A673 (cell line): ENCODE data around the gene MARCO. TPM values are rescaled to one million over a fixed set of nuclear protein-coding genes. Genes with fewer than 3 reads are reported as not detected.

Experiments
- BruUV-seq: library from RNA; stranded (reverse); fragments of 400-500 nt; replicated peaks from 2 replicates; lab custom pipeline; 2021; lab: Mats Ljungman, UMichigan
- CTCF ChIA-PET: fragments of 300-600 bp; sonication (Branson Sonifier 250); formaldehyde crosslinking; loops from one replicate; lab custom pipeline; 2022; ENCODE audit warnings: antibody characterized with exemption; lab: Charles Lee
- POLR2A ChIA-PET: fragments of 300-600 bp; sonication (Branson Sonifier 250); formaldehyde crosslinking; loops from one replicate; lab custom pipeline; 2022; ENCODE audit warnings: antibody characterized with exemption; ENCODE audit not compliant: low non-redundant PET; lab: Charles Lee
- DNase-seq: peaks from one replicate; pipeline ENCODE4 v3.0.0-alpha.2; 2015; ENCODE audit warnings: low spot score
- H3K27ac ChIP-seq: fragments of 200-600 bp; sonication (generic); 2 replicates; pipeline ENCODE4 v1.5.1; 2016; ENCODE audit warnings: mixed run types, low read depth, mild to moderate bottlenecking, mixed read lengths, antibody characterized with exemption, low read length; ENCODE audit not compliant: poor library complexity, severe bottlenecking
- H3K27me3 ChIP-seq: fragments of 200-600 bp; sonication (generic); replicated peaks from 2 replicates; pipeline ENCODE4 v1.6.1; 2017; ENCODE audit warnings: mixed run types, low read depth, mild to moderate bottlenecking, mixed read lengths, antibody characterized with exemption, low read length; ENCODE audit not compliant: insufficient read depth, poor library complexity
- H3K36me3 ChIP-seq: fragments of 200-600 bp; sonication (generic); 2 replicates; pipeline ENCODE4 v1.6.1; 2016; ENCODE audit warnings: mixed run types, mild to moderate bottlenecking, mixed read lengths, antibody characterized with exemption, low read length; ENCODE audit not compliant: insufficient read depth, poor library complexity, severe bottlenecking
- H3K4me1 ChIP-seq: fragments of 200-600 bp; sonication (generic); 2 replicates; pipeline ENCODE4 v1.6.1; 2017; ENCODE audit warnings: mixed run types, mild to moderate bottlenecking, mixed read lengths, antibody characterized with exemption, low read length; ENCODE audit not compliant: insufficient read depth, poor library complexity, severe bottlenecking
- H3K4me3 ChIP-seq: fragments of 200-600 bp; sonication (generic); 2 replicates; pipeline ENCODE4 v1.5.1; 2016; ENCODE audit warnings: low read depth, mixed run types, mild to moderate bottlenecking, mixed read lengths, low read length; ENCODE audit not compliant: poor library complexity, severe bottlenecking
- H3K9me3 ChIP-seq: fragments of 200-600 bp; sonication (generic); 2 replicates; pipeline ENCODE4 v1.6.1; 2016; ENCODE audit warnings: mixed run types, low read depth, mild to moderate bottlenecking, mixed read lengths, antibody characterized with exemption, low read length; ENCODE audit not compliant: poor library complexity, severe bottlenecking
- CTCF ChIP-seq: fragments of 300-800, 200-600 bp; sonication (generic); conservative IDR thresholded peaks from 2 replicates; pipeline ENCODE4 v1.5.1; 2017; ENCODE audit warnings: low read depth, mild to moderate bottlenecking, antibody characterized with exemption, low read length, moderate library complexity, mixed read lengths
- EZH2 ChIP-seq: fragments of 200-600 bp; sonication (generic); IDR thresholded peaks from 2 replicates; pipeline ENCODE4 v1.6.1; 2017; ENCODE audit warnings: borderline replicate concordance, low read depth, mild to moderate bottlenecking, mixed read lengths, antibody characterized with exemption, low read length; ENCODE audit not compliant: poor library complexity, severe bottlenecking
- intact Hi-C: fragments of 100-400 bp; cut with micrococcal nuclease; formaldehyde crosslinking; loops from one replicate; pipeline ENCODE4 v1.10.0; 2022; ENCODE audit not compliant: unreplicated experiment
- total RNA-seq: library from RNA; stranded (reverse); gene quantifications from 2 replicates; pipeline ENCODE4 v1.2.3, GENCODE V29; 2021

The MARCO gene
- total RNA-seq, 1 experiment from 2014 or later = not detected

- H3K4me3 ChIP-seq = no peak overlapping the region
- no peaks in the 10 kb centered on the region for H3K9me3 ChIP-seq
- no TSS peak for BruUV-seq
- no peak for DNase-seq
- ChIA-PET POLR2A (no interaction called here), CTCF (no interaction called here)
- H3K4me1 ChIP-seq = no peaks in the 10 kb centered on the region
- TF ChIP-seq EZH2 = no peak
- no peak for TF ChIP-seq CTCF
- no peaks in the 10 kb centered on the region for H3K36me3 ChIP-seq
- intact Hi-C loops = no loop called here
- H3K27me3 ChIP-seq = peaks cover 16% of the 10 kb centered on the region
- H3K27ac ChIP-seq = no peak overlapping the region
Observed at GRCh38 chr2:118982039-118982438, 40.0 kb downstream of the MARCO start.

- POLR2A ChIA-PET = no interaction called here
- Histone ChIP-seq H3K36me3 (no peaks in the 10 kb centered on the region), H3K4me3 (no peak overlapping the region), H3K27me3 (peaks cover 22% of the 10 kb centered on the region), H3K4me1 (no peaks in the 10 kb centered on the region), H3K9me3 (no peaks in the 10 kb centered on the region), H3K27ac (no peak overlapping the region)
- no TSS peak for BruUV-seq
- CTCF ChIA-PET = no interaction called here
- TF ChIP-seq CTCF = no peak
- TF ChIP-seq EZH2 = no peak
- intact Hi-C loops = no loop called here
- no peak for DNase-seq
Observed at GRCh38 chr2:118983133-118983532, 41.1 kb downstream of the MARCO start.

GRCh38 chr2:118983915-118984314, 41.9 kb downstream of the MARCO start:
- H3K4me3 ChIP-seq = no peak overlapping the region
- DNase-seq = no peak
- no peaks in the 10 kb centered on the region for H3K36me3 ChIP-seq
- CTCF ChIA-PET = no interaction called here
- H3K9me3 ChIP-seq = no peaks in the 10 kb centered on the region
- TF ChIP-seq EZH2 (no peak), CTCF (no peak)
- no peaks in the 10 kb centered on the region for H3K4me1 ChIP-seq
- intact Hi-C loops = no loop called here
- POLR2A ChIA-PET = no interaction called here
- H3K27ac ChIP-seq = no peak overlapping the region
- BruUV-seq = no TSS peak
- peaks cover 22% of the 10 kb centered on the region for H3K27me3 ChIP-seq
